Neural cell (in vitro differentiated cells): ENCODE results near the gene RBM4B. TPM values are rescaled to one million over a fixed set of nuclear protein-coding genes. Genes with fewer than 3 reads are reported as not detected.

Experiments used
- H2AFZ ChIP-seq: fragments of 200-600, 300-800 bp; sonication (generic), shearing (Covaris generic); 2 replicates; pipeline ENCODE4 v1.6.0; 2014; ENCODE audit warnings: low read depth, mild to moderate bottlenecking, antibody characterized with exemption, low read length, moderate library complexity
- H3F3A ChIP-seq: fragments of 200-600 bp; shearing (Covaris generic); 2 replicates; pipeline ENCODE4 v1.6.1; 2016; ENCODE audit warnings: mild to moderate bottlenecking, moderate library complexity, mixed read lengths, antibody characterized with exemption, low read length; ENCODE audit not compliant: insufficient read depth, poor library complexity, severe bottlenecking
- H3K27ac ChIP-seq: fragments of 200-600, 300-800 bp; sonication (generic), shearing (Covaris generic); 2 replicates; pipeline ENCODE4 v1.5.1; 2014; ENCODE audit warnings: mild to moderate bottlenecking, low read length, moderate library complexity
- H3K27me3 ChIP-seq: fragments of 300-800, 200-600 bp; sonication (generic), shearing (Covaris generic); 2 replicates; pipeline ENCODE4 v1.6.0; 2014; ENCODE audit warnings: mild to moderate bottlenecking, low read depth, low read length, moderate library complexity; ENCODE audit not compliant: insufficient read depth
- H3K36me3 ChIP-seq: fragments of 300-800, 200-600 bp; sonication (generic), shearing (Covaris generic); 2 replicates; pipeline ENCODE4 v1.5.1; 2014; ENCODE audit warnings: mild to moderate bottlenecking, antibody characterized with exemption, low read length, moderate library complexity; ENCODE audit not compliant: insufficient read depth
- H3K4me2 ChIP-seq: fragments of 300-800, 200-600 bp; sonication (generic), shearing (Covaris generic); 2 replicates; pipeline ENCODE4 v1.6.0; 2014; ENCODE audit warnings: mild to moderate bottlenecking, low read length
- H3K4me3 ChIP-seq: fragments of 300-800, 200-600 bp; sonication (generic), shearing (Covaris generic); 2 replicates; pipeline ENCODE4 v1.5.1; 2014; ENCODE audit warnings: mild to moderate bottlenecking, low read length, moderate library complexity
- H3K79me2 ChIP-seq: fragments of 200-600 bp; shearing (Covaris generic); replicated peaks from 2 replicates; pipeline ENCODE4 v1.6.0; 2014; ENCODE audit warnings: mild to moderate bottlenecking, low read length, moderate library complexity; ENCODE audit not compliant: insufficient read depth
- H3K9ac ChIP-seq: fragments of 300-800, 200-600 bp; sonication (generic), shearing (Covaris generic); 2 replicates; pipeline ENCODE4 v1.6.1; 2016; ENCODE audit warnings: mild to moderate bottlenecking, low read length, mixed read lengths
- H3K9me2 ChIP-seq: fragments of 200-600 bp; shearing (Covaris generic); 2 replicates; pipeline ENCODE4 v1.6.1; 2016; ENCODE audit warnings: mild to moderate bottlenecking, low read length, mixed read lengths; ENCODE audit not compliant: insufficient read depth
- H3K9me3 ChIP-seq: fragments of 200-600, 300-800 bp; sonication (generic), shearing (Covaris generic); 2 replicates; pipeline ENCODE4 v1.6.1; 2016; ENCODE audit warnings: mild to moderate bottlenecking, mixed run types, low read length, moderate library complexity, mixed read lengths
- H4K20me1 ChIP-seq: fragments of 200-600 bp; shearing (Covaris generic); 2 replicates; pipeline ENCODE4 v1.6.1; 2016; ENCODE audit warnings: mild to moderate bottlenecking, mixed run types; ENCODE audit not compliant: insufficient read depth
- CTCF ChIP-seq: fragments of 450-650 bp; IDR thresholded peaks from 2 replicates; pipeline ENCODE4 v1.5.1; 2014; ENCODE audit warnings: antibody characterized with exemption, mild to moderate bottlenecking, moderate library complexity; ENCODE audit not compliant: poor library complexity, severe bottlenecking
- EP300 ChIP-seq: fragments of 450-650 bp; conservative IDR thresholded peaks from 2 replicates; pipeline ENCODE4 v1.6.1; 2014; ENCODE audit warnings: antibody characterized with exemption, mild to moderate bottlenecking, moderate library complexity; ENCODE audit not compliant: poor library complexity, severe bottlenecking
- EZH2 ChIP-seq: fragments of 200-600, 300-800 bp; shearing (Covaris generic), sonication (generic); IDR thresholded peaks from 2 replicates; pipeline ENCODE4 v1.6.1; 2014; ENCODE audit warnings: antibody characterized with exemption, low read length, borderline replicate concordance, mild to moderate bottlenecking; ENCODE audit not compliant: insufficient read depth, poor library complexity, severe bottlenecking
- MXI1 ChIP-seq: fragments of 450-650 bp; conservative IDR thresholded peaks from 2 replicates; pipeline ENCODE4 v1.6.1; 2014; ENCODE audit warnings: antibody characterized with exemption, mild to moderate bottlenecking; ENCODE audit not compliant: poor library complexity, severe bottlenecking
- POLR2AphosphoS5 ChIP-seq: IDR thresholded peaks from 2 replicates; pipeline ENCODE4 v1.6.1; 2012
- RAD21 ChIP-seq: fragments of 450-650 bp; conservative IDR thresholded peaks from 2 replicates; pipeline ENCODE4 v1.6.1; 2014; ENCODE audit warnings: antibody characterized with exemption, mild to moderate bottlenecking, moderate library complexity
- REST ChIP-seq: IDR thresholded peaks from 2 replicates; pipeline ENCODE4 v1.6.1; 2012; ENCODE audit warnings: borderline replicate concordance
- SMC3 ChIP-seq: fragments of 450-650 bp; conservative IDR thresholded peaks from 2 replicates; pipeline ENCODE4 v1.6.1; 2014; ENCODE audit warnings: antibody characterized with exemption, mild to moderate bottlenecking, moderate library complexity; ENCODE audit not compliant: poor library complexity
- TAF1 ChIP-seq: IDR thresholded peaks from 2 replicates; pipeline ENCODE4 v1.6.1; 2012; ENCODE audit warnings: low read depth
- polyA plus RNA-seq: library from polyadenylated mRNA; depleted of rRNA; stranded (reverse); fragments of >200 nt; gene quantifications from 2 replicates; pipeline ENCODE4 v1.2.3, GENCODE V29; 2014

RBM4B gene
- polyA plus RNA-seq, 1 donor from 2014 or later: 197 TPM

DNA sequence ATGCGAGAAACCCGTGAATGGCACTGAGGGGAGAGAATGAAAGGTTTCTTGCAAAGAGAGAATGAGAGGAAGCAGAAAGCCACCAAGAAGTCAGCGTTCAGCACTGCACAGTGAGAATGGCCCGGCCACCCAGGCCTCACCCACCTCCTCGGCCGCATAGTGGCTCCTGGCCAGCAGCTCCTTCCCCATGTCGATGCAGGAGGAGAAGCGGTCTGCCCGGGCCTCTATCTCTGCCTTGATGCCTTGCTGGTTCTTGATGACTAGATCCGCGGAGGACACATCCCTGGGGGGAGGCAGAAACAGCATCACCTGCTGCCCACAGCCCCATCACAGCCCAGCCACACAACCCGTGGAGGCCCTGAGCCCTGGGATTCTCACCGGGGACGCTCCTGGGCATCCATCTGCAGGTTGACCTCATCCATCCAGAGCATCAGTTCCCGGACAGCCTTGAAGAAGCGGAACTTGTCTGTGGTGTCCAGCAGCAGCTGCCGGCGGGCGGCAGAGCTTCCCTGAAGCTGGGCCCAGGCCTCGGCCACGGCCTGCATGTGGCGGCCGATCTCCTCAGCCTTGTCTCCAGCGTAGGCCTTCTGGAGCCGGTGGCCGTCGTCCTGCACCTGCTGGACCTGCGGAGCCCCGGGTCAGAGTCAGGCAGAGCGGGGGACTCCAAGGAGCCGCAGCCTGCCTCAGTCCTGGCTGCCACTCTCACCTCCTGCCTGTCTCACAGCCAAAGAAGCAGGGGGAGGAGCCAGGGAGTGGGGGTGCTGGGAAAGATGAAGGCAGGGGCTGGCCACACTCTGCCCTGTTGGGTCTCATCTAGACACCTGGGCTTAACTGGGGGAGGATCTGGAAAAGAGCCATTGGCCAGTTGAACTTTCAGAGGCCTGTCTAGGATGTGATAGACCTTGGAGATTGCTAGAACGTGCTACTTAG, 12.2 kb upstream of the RBM4B start:
- H3K4me3 ChIP-seq: no peak overlapping the region
- TF ChIP-seq SMC3: no peak
- TF ChIP-seq TAF1: no peak
- TF ChIP-seq RAD21: no peak
- no peak for TF ChIP-seq CTCF
- TF ChIP-seq EZH2: no peak
- no peak for TF ChIP-seq POLR2AphosphoS5
- TF ChIP-seq MXI1: no peak
- no peak for TF ChIP-seq EP300
- no peak overlapping the region for H3K9ac ChIP-seq
- no peaks in the 10 kb centered on the region for H3K27me3 ChIP-seq
- no peaks in the 10 kb centered on the region for H3F3A ChIP-seq
- no peaks in the 10 kb centered on the region for H3K9me2 ChIP-seq
- no peak overlapping the region for H3K27ac ChIP-seq
- no peaks in the 10 kb centered on the region for H3K36me3 ChIP-seq
- no peak overlapping the region for H2AFZ ChIP-seq
- no peak overlapping the region for H3K4me2 ChIP-seq
- no peaks in the 10 kb centered on the region for H3K9me3 ChIP-seq
- H4K20me1 ChIP-seq: no peaks in the 10 kb centered on the region
- H3K79me2 ChIP-seq: no peaks in the 10 kb centered on the region

- Histone ChIP-seq H3K9me2 (no peaks in the 10 kb centered on the region), H4K20me1 (no peaks in the 10 kb centered on the region), H3K79me2 (no peaks in the 10 kb centered on the region), H3K9ac (no peak overlapping the region), H3K36me3 (no peaks in the 10 kb centered on the region), H3K4me3 (no peak overlapping the region), H3K4me2 (no peak overlapping the region), H3K27me3 (no peaks in the 10 kb centered on the region), H3F3A (no peaks in the 10 kb centered on the region), H2AFZ (no peak overlapping the region), H3K9me3 (no peaks in the 10 kb centered on the region), H3K27ac (no peak overlapping the region)
- no peak for TF ChIP-seq RAD21
- no peak for TF ChIP-seq CTCF
- no peak for TF ChIP-seq TAF1
- no peak for TF ChIP-seq POLR2AphosphoS5
- TF ChIP-seq REST: no peak
- no peak for TF ChIP-seq MXI1
- no peak for TF ChIP-seq SMC3
- no peak for TF ChIP-seq EP300
- no peak for TF ChIP-seq EZH2
Measured at GRCh38 chr11:66688561-66689534, 11.2 kb upstream of the RBM4B start.
